Right renal pelvis (tissue), 4 donors: ENCODE measurements around the gene TMEM185B. TPM values are rescaled to one million over a fixed set of nuclear protein-coding genes. Genes with fewer than 3 reads are reported as not detected.
"Not testable (repeated sequence)": the region's sequence is repeated elsewhere in the genome, so short reads cannot be mapped to it uniquely, and the experiment has no call there.

Source experiments
- DNase-seq, 4 donors: peaks; one replicate each; pipeline ENCODE4 v3.0.0-alpha.2; 2013; ENCODE audit warnings: low read depth in 4 of 4, low spot score in 3 of 4, missing footprints in 1 of 4
- polyA plus RNA-seq, 4 donors: library from polyadenylated mRNA; unstranded; fragments of 120-200 nt; gene quantifications; one replicate each; pipeline ENCODE4 v1.2.1, GENCODE V29; 2013; ENCODE audit not compliant: insufficient read length in 4 of 4

Gene TMEM185B
- polyA plus RNA-seq, 4 donors: 24.7 to 30.1 (median 26.9) TPM

- DNase-seq: not testable (repeated sequence)
Observed at GRCh38 chr2:120235158-120235557, 12.0 kb upstream of the TMEM185B start.

GRCh38 chr2:120233292-120233691 lies 10.1 kb upstream of the TMEM185B start:
- no peak for DNase-seq

DNA sequence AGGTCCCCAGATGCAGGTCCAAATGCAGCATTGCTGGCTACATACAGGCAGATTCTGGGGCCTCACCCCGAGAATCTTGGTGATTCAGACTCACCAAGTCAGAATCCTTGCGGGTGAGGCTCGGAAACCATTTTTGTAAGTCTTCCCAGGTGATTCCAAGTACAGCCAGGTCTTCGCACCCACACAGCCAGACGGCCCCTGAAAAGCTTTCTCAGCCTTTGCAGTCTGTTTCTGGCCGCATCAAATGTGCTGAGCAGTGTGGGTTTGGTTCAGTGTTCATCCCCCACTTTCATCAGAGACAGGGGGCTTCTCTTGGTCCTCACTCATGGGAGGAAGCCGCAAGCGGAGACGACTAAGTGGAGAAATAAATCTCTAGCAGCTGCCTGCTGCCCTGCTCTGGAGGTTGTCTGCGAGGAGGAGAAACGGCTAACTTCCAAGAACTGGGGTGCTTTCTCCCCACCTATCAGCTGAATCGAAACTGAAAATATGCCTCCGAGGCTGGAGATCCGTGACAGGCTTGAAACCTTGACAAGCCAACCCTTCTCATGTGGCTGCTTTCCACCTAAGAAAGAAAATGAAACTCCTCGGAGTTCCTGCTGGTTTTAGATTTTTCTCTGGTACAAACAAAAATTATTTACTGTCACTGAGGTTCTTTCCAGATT lies 8.9 kb upstream of the TMEM185B start:
- DNase-seq: no peak

DNA sequence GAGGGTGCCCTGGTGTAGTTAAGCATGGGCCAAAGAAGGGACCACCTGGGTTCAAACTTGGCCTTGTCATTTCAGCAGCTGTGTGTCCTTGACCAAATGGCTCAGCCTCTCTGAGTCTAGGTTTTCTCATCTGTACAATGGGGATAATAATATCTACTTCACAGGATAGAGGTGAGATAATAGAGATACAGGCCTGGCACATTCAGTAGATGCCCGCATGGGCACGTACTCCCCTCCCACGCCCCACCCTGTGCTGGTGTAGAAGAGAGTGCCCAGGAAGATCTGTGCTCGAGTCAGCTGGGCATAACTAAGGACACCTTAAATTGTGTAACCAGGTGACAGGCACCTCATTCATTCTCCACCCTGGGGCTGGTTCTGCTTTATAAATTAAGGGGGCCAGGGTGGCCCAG lies 8.4 kb upstream of the TMEM185B start:
- DNase-seq: no peak

DNA sequence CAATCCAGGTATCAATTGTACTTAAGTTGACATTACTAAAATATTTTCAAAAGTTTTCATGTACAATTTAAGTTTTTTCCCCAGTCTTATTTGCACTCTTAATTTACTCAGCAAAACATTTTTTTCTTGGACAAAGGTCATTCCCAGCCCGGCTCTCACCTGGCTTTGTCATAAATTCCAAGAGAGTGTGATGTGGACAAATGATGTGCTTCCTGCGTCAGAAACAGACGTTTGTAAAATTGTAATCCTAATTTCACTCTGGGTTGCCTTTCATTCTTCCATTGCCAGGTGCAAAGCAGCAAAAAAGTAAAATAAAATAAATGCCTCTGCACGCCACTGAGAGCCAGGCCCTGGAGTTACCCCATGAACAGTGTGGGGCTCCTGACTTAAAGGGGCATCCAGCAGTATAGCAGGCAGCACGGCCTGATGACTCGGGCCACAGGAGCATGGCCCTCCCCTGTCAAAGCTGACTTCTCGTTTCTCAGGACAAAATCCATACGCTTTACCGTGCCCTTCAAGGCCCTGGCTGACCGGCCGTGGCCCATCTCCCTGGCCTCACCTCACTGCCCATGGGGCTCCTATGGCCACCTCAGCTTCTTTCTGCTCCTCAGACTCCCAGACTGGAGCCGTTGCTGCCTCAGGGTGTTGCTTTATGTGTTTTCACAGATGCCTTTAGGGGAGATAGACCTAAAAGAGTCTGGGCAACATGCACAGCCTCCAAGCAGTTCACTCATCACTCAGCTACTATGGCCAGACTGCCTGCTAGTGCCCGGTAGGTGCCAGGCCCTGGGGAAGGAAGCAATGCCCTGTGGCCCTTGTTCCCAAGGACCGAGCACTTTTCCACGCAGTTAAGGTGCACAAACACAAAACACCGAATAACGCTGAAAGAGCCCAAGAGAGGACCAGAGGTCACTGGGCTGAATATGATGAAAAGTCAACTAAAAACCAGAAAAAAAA lies 7.6 kb upstream of the TMEM185B start:
- DNase-seq: no peak

DNA sequence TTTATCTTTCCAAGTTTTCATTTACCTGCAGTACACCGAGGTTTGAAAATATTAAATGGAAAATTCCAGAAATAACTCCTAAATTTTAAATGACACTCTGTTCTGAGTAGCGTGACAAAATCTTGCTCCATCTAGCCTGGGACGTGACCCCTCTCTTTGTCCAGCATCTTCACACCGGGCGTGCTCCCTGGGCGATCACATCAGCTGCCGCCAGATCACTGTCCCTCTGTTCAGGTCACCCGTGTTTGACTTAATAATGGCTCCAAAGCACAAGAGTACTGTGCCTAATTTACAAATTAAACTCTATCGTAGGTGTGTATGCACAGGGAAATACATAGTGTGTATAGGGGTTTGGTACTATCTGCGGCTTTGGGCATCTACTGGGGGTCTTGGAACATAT lies 6.1 kb upstream of the TMEM185B start:
- DNase-seq: no peak

- no peak for DNase-seq
Observed at GRCh38 chr2:120228503-120228902, 5.3 kb upstream of the TMEM185B start.

DNA sequence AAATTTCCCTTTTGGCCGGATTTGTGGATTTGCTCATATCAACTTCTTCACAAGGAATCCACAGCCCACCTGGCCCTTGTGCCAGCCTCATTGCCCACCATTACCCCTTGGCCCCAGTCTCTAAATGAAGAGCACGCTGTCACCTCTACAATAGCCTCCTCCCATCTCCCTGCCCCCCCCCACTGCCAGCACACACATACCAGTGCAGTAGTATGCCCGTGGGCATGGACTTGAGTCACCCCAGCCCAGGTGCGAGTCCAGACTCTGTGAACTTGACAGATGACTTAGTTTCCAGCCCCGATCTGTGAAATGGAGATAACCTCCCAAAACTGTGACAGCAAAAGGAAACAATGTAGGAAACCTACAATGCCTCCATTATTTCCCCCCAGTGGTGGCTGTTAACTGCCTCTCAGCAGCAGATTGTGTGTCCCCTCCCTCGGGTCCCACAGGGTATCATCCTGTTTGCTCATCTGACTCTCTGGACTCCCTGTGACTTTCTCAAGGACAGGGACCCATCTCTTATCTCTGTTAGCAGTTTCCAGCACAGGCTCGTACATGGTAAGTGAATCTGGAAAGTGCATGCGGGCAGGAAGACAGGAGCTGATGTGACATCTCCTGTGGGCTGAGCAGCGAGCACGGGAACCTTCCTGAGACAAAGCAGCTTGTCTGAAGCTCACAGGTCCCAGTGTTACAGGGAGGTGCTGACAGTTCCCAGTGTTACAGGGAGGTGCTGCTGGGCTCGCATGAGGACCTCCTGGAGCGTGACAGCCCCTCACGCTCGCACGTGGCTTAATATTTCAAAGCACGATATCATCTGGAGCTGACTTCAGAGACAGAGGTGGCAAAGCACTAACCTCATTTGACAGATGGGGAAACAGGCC lies 4.2 kb upstream of the TMEM185B start:
- DNase-seq: no peak

GRCh38 chr2:120226316-120226715 lies 3.1 kb upstream of the TMEM185B start:
- DNase-seq: no peak

GRCh38 chr2:120225549-120226065 lies 2.4 kb upstream of the TMEM185B start:
- no peak for DNase-seq

DNA sequence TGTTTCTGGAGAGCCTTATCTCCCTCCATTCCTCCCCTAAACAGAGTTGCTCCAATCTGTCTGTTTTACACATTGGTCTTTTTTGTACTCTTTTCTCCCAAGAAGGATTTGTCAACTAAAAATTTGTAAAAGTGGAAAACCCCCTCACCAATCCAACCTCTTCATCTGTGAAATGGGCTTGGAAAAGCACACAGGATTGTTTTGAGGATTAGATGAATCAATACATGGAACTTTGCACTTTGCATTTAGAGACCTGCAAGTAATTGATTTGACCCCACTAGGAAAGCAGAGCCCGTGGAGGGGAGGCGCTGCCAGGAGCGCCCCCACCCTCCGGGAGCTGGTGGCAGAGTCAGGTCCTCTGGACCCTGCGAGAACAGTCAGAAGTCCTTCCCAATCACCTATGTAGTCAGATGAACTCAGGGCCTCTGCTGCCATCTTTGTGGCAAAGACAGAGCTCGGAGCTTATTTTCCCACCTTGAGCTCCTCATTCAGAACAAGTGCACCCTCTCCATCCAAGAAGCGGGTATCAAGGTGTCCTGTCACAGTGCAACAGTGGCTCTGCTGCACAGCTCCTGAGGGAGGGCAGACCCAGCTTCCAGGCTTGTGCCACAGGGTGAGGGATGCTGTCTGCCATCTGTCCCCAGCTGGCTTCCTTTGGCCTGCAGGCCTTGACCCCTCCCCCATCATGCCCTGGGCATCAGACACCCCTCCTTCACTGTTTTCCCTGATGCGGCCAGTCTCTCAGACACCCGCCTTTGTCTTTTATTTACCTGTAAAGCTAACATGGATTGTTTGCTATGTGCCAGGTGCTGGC lies 1.7 kb upstream of the TMEM185B start:
- no peak for DNase-seq

DNA sequence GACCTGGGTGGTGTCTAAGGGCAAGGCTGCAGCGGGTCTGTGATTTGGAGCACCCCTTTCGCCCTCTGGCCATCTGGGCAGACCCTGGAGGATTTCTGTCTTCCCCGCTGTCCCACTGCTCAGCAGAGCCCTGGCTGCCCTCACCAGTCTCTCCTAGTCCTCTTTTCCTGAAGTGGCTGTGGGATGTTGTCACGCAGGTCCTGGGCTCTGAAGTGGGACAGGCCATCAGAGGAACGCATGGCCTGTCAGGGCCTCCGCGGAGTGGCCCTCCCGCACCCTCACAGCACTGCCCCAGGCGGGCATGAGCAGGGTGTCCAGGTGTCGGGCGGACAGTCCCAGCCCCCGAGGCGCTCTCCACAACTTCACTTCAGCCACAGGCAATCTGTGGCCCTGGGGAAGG lies 1.1 kb upstream of the TMEM185B start:
- no peak for DNase-seq

- no peak for DNase-seq
Observed at GRCh38 chr2:120222186-120223033, 790 bp downstream of the TMEM185B start.

- DNase-seq: no peak
Observed at GRCh38 chr2:120221616-120222015, 1.6 kb downstream of the TMEM185B start.

GRCh38 chr2:120220756-120221155 lies 2.4 kb downstream of the TMEM185B start:
- DNase-seq: no peak

DNA sequence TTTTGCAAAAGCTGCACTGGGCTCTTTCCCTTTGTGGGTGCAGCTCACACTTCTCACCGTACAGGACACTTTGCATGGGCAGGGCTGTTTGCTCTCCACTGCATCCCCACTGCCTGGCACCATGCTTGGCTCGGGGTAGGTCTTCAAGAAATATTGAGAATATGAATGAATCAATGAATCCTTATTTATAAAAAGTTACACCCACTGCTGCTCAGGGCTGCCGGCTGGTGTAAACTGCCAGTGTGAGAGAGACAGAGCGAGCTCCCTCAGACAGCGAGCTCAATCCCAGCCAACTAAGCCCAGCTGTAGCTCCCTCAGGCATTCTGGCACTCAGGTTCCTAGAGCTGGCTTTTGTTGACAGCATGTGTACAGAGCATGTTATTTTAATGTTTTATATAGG lies 3.4 kb downstream of the TMEM185B start:
- DNase-seq: no peak

- no peak for DNase-seq
Observed at GRCh38 chr2:120219291-120219690, 3.9 kb downstream of the TMEM185B start.

DNA sequence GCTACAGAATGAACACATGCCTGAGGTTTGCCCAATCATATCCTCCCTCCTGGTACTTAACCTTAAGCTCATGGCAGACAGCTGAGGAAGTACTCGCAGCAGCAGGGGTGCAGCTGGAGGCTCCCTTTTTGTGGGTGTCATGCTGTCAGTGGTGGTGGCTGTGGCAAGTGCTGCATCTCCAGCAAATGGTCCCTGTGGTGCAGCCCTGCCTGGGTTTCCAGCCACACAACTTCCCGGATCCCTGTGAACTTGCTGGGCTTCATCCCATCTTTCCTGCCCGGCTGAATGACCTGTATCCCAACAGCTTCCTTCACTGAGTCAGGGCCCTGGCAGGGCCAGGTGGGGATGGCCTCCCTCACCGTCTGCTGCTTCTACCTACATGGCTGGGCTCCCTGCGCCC lies 5.0 kb downstream of the TMEM185B start:
- DNase-seq: no peak

DNA sequence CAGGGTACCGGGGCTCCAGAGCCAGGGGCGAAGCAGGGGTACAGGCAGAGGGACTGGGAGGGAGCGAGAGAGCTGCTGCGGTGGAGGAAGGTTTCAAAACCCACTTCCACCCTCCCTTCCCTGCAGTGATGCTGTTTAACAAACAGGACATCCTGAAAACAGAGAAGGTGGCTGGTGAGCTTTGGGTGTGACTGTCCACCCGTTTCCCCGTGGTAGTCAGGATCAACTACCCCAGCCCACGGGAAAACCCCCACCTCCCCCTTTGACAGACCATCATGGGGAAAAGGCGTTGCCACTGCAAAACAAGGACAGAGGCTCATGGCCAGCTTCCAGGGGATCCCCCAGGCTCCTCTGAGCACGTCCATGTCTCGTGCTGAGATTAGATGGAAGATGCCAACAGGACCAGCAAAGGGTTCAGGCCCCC lies 12.9 kb downstream of the TMEM185B start:
- no peak for DNase-seq
